WTC11 (cell line): ENCODE measurements around the gene GIT1. TPM values are rescaled to one million over a fixed set of nuclear protein-coding genes. Genes with fewer than 3 reads are reported as not detected.

Experiments used
- ATAC-seq: fragments of 200-7000 bp; cut with Tn5 transposase; 2 replicates; pipeline ENCODE4 v1.10.0; 2021; ENCODE audit warnings: mild to moderate bottlenecking, moderate library complexity
- CTCF ChIA-PET: fragments of 300-600 bp; sonication (Branson Sonifier 250); formaldehyde crosslinking; loops from one replicate; lab custom pipeline; 2021; ENCODE audit warnings: antibody characterized with exemption; lab: Charles Lee
- POLR2A ChIA-PET: fragments of 350-600 bp; sonication (Branson Sonifier 250); formaldehyde crosslinking; loops from one replicate; lab custom pipeline; 2021; ENCODE audit warnings: antibody characterized with exemption; lab: Charles Lee
- DNase-seq: peaks from one replicate; pipeline ENCODE4 v3.0.0; 2021; ENCODE audit warnings: low spot score
- H3K27ac Mint-ChIP-seq: 2 replicates; pipeline ENCODE4 v1.8.0; 2021; ENCODE audit warnings: mixed read lengths
- H3K27me3 Mint-ChIP-seq: 2 replicates; pipeline ENCODE4 v1.8.0; 2021; ENCODE audit warnings: low read depth, mild to moderate bottlenecking, moderate library complexity, mixed read lengths
- H3K36me3 Mint-ChIP-seq: 2 replicates; pipeline ENCODE4 v1.8.0; 2021; ENCODE audit warnings: mixed read lengths
- H3K4me1 Mint-ChIP-seq: 2 replicates; pipeline ENCODE4 v1.8.0; 2022; ENCODE audit warnings: mixed read lengths
- H3K4me3 Mint-ChIP-seq: 2 replicates; pipeline ENCODE4 v1.8.0; 2021; ENCODE audit warnings: mild to moderate bottlenecking, moderate library complexity, mixed read lengths
- H3K9me3 Mint-ChIP-seq: 2 replicates; pipeline ENCODE4 v1.8.0; 2021; ENCODE audit warnings: mixed read lengths
- ATF3 ChIP-seq: sonication (generic); formaldehyde crosslinking; conservative IDR thresholded peaks from 2 replicates; pipeline ENCODE4 v1.8.1; 2022; ENCODE audit warnings: mild to moderate bottlenecking, missing genetic modification reagents
- ATF6 ChIP-seq: sonication (generic); formaldehyde crosslinking; IDR thresholded peaks from 2 replicates; pipeline ENCODE4 v1.8.1; 2023; ENCODE audit warnings: mild to moderate bottlenecking, missing genetic modification reagents
- CTCF ChIP-seq: fragments of 200-600 bp; IDR thresholded peaks from 2 replicates; pipeline ENCODE4 v1.8.0; 2022; ENCODE audit warnings: antibody characterized with exemption
- ELF4 ChIP-seq: sonication (generic); formaldehyde crosslinking; IDR thresholded peaks from 2 replicates; pipeline ENCODE4 v1.8.1; 2022; ENCODE audit warnings: low read depth, mild to moderate bottlenecking, moderate library complexity, missing genetic modification reagents
- FOXP1 ChIP-seq: sonication (generic); formaldehyde crosslinking; IDR thresholded peaks from 2 replicates; pipeline ENCODE4 v1.8.0; 2022; ENCODE audit warnings: missing genetic modification reagents, mild to moderate bottlenecking, moderate library complexity, borderline replicate concordance
- GABPB1 ChIP-seq: sonication (generic); formaldehyde crosslinking; IDR thresholded peaks from 2 replicates; pipeline ENCODE4 v1.8.1; 2023; ENCODE audit warnings: mild to moderate bottlenecking, missing genetic modification reagents
- GRHL2 ChIP-seq: fragments of 250-450 bp; sonication (Bioruptor Pico); IDR thresholded peaks from 2 replicates; pipeline ENCODE4 v1.8.0; 2022; ENCODE audit warnings: mild to moderate bottlenecking, moderate library complexity; ENCODE audit not compliant: insufficient replicate concordance, severe bottlenecking
- GTF2I ChIP-seq: fragments of 250-450 bp; sonication (Bioruptor Pico); conservative IDR thresholded peaks from 2 replicates; pipeline ENCODE4 v1.4.0; 2021; ENCODE audit warnings: mild to moderate bottlenecking
- HMGA2 ChIP-seq: fragments of 250-450 bp; sonication (Bioruptor Pico); IDR thresholded peaks from 2 replicates; pipeline ENCODE4 v1.4.0; 2021; ENCODE audit warnings: mild to moderate bottlenecking, moderate library complexity
- NFATC4 ChIP-seq: fragments of 250-450 bp; sonication (Bioruptor Pico); IDR thresholded peaks from 2 replicates; pipeline ENCODE4 v1.9.0; 2021; ENCODE audit warnings: mild to moderate bottlenecking
- NR1H2 ChIP-seq: sonication (generic); formaldehyde crosslinking; IDR thresholded peaks from 2 replicates; pipeline ENCODE4 v1.9.0; 2021; ENCODE audit warnings: mild to moderate bottlenecking, moderate library complexity, missing genetic modification reagents
- NR2C2 ChIP-seq: sonication (generic); formaldehyde crosslinking; IDR thresholded peaks from 2 replicates; pipeline ENCODE4 v1.8.0; 2022; ENCODE audit warnings: mild to moderate bottlenecking, missing genetic modification reagents
- RELA ChIP-seq: sonication (generic); formaldehyde crosslinking; IDR thresholded peaks from 2 replicates; pipeline ENCODE4 v1.8.1; 2022; ENCODE audit warnings: missing genetic modification reagents, mild to moderate bottlenecking, borderline replicate concordance
- RORB ChIP-seq: fragments of 250-450 bp; sonication (Bioruptor Pico); IDR thresholded peaks from 2 replicates; pipeline ENCODE4 v1.9.0; 2021; ENCODE audit warnings: mild to moderate bottlenecking
- STAT6 ChIP-seq: sonication (generic); formaldehyde crosslinking; conservative IDR thresholded peaks from 2 replicates; pipeline ENCODE4 v1.8.1; 2023; ENCODE audit warnings: mild to moderate bottlenecking, low read depth, missing genetic modification reagents, moderate library complexity
- TCF7 ChIP-seq: sonication (generic); formaldehyde crosslinking; IDR thresholded peaks from 2 replicates; pipeline ENCODE4 v1.8.0; 2022; ENCODE audit warnings: mild to moderate bottlenecking, low read depth, missing genetic modification reagents, moderate library complexity
- TP53 ChIP-seq: sonication (generic); formaldehyde crosslinking; IDR thresholded peaks from 2 replicates; pipeline ENCODE4 v1.8.1; 2023; ENCODE audit warnings: mild to moderate bottlenecking, missing genetic modification reagents
- USF1 ChIP-seq: sonication (generic); formaldehyde crosslinking; IDR thresholded peaks from 2 replicates; pipeline ENCODE4 v1.8.0; 2022; ENCODE audit warnings: mild to moderate bottlenecking, missing genetic modification reagents
- USF2 ChIP-seq: sonication (generic); formaldehyde crosslinking; IDR thresholded peaks from 2 replicates; pipeline ENCODE4 v1.8.1; 2023; ENCODE audit warnings: mild to moderate bottlenecking, missing genetic modification reagents, moderate library complexity
- ZMAT4 ChIP-seq: fragments of 250-450 bp; sonication (Bioruptor Pico); IDR thresholded peaks from 2 replicates; pipeline ENCODE4 v1.9.0; 2021; ENCODE audit warnings: mild to moderate bottlenecking
- ZNF219 ChIP-seq: sonication (generic); formaldehyde crosslinking; IDR thresholded peaks from 2 replicates; pipeline ENCODE4 v1.8.0; 2023; ENCODE audit warnings: missing genetic modification reagents, mild to moderate bottlenecking, borderline replicate concordance
- ZNF232 ChIP-seq: sonication (generic); formaldehyde crosslinking; IDR thresholded peaks from 2 replicates; pipeline ENCODE4 v1.8.0; 2022; ENCODE audit warnings: mild to moderate bottlenecking, missing genetic modification reagents
- ZNF425 ChIP-seq: fragments of 250-450 bp; sonication (Bioruptor Pico); conservative IDR thresholded peaks from 2 replicates; pipeline ENCODE4 v1.9.0; 2021; ENCODE audit warnings: mild to moderate bottlenecking
- total RNA-seq: library from RNA; stranded (reverse); gene quantifications from 3 replicates; pipeline ENCODE4 v1.2.3, GENCODE V29; 2021

GIT1 gene
- total RNA-seq, 1 experiment from 2014 or later: 66.9 TPM

GRCh38 chr17:29546830-29547229, 42.6 kb downstream of the GIT1 start:
- Mint-ChIP-seq H3K9me3 (no peaks in the 10 kb centered on the region; the same call in 1 of the 2 replicates), H3K4me3 (no peak overlapping the region), H3K36me3 (peaks cover 17% of the 10 kb centered on the region), H3K4me1 (peaks cover 18% of the 10 kb centered on the region), H3K27ac (peak overlapping the region; percentile 32; the same call in 1 of the 2 replicates), H3K27me3 (no peaks in the 10 kb centered on the region)
- ChIA-PET POLR2A (no interaction called here), CTCF (no interaction called here)
- no peak for DNase-seq
- no peak for ATAC-seq
- TF ChIP-seq NR1H2 (CRISPR knock-in tag): no peak
- TF ChIP-seq USF1 (CRISPR knock-in tag): no peak
- TF ChIP-seq USF2 (CRISPR knock-in tag): no peak
- no peak for TF ChIP-seq STAT6 (CRISPR knock-in tag)
- no peak for TF ChIP-seq NR2C2
- no peak for TF ChIP-seq ELF4
- TF ChIP-seq ATF6 (CRISPR knock-in tag): no peak
- no peak for TF ChIP-seq ZNF219 (CRISPR knock-in tag)
- TF ChIP-seq GTF2I: no peak
- no peak for TF ChIP-seq ATF3
- no peak for TF ChIP-seq ZMAT4
- TF ChIP-seq ZNF232: no peak
- TF ChIP-seq HMGA2 (CRISPR knock-in tag): no peak
- TF ChIP-seq GRHL2: no peak
- TF ChIP-seq CTCF: no peak
- no peak for TF ChIP-seq RELA
- no peak for TF ChIP-seq GABPB1 (CRISPR knock-in tag)
- TF ChIP-seq RORB (CRISPR knock-in tag): no peak
- no peak for TF ChIP-seq NFATC4 (CRISPR knock-in tag)

- peaks cover 18% of the 10 kb centered on the region for H3K4me1 Mint-ChIP-seq
- ChIA-PET POLR2A (no interaction called here), CTCF (interaction anchor here (0.6 kb wide), 1 partner anchor 155 kb away, joined by 3 read pairs; no protein-coding TSS in a partner anchor)
- no peak overlapping the region for H3K27ac Mint-ChIP-seq
- no peak for ATAC-seq
- no peak for TF ChIP-seq ZNF425
- TF ChIP-seq TCF7: no peak
- TF ChIP-seq CTCF: no peak
- no peak for TF ChIP-seq FOXP1 (CRISPR knock-in tag)
- no peak for TF ChIP-seq TP53 (CRISPR knock-in tag)
- TF ChIP-seq ATF3: no peak
- no peak for TF ChIP-seq GABPB1 (CRISPR knock-in tag)
- H3K4me3 Mint-ChIP-seq: no peak overlapping the region
- peaks cover 17% of the 10 kb centered on the region for H3K36me3 Mint-ChIP-seq
- H3K27me3 Mint-ChIP-seq: no peaks in the 10 kb centered on the region
- DNase-seq: no peak
- H3K9me3 Mint-ChIP-seq: no peaks in the 10 kb centered on the region
Measured at GRCh38 chr17:29546085-29546484, 43.4 kb downstream of the GIT1 start.
